DMS53 treated with DMSO at 0.1 percent for 48 hours (cell line): ENCODE data around the gene DYSF.

ENCODE experiments used
- DNase-seq: peaks from one replicate; lab custom pipeline; 2025; ENCODE audit not compliant: unreplicated experiment; lab: John Stamatoyannopoulos, UW

DYSF gene

GRCh38 chr2:71521436-71521950, 68.1 kb downstream of the DYSF start:
- no peak for DNase-seq

- no peak for DNase-seq
Observed at GRCh38 chr2:71524476-71524875, 71.1 kb downstream of the DYSF start.

GRCh38 chr2:71526141-71526540, 72.8 kb downstream of the DYSF start:
- no peak for DNase-seq

- no peak for DNase-seq
Observed at GRCh38 chr2:71526975-71527374, 73.6 kb downstream of the DYSF start.

GRCh38 chr2:71528131-71528591, 74.8 kb downstream of the DYSF start:
- no peak for DNase-seq

GRCh38 chr2:71528749-71529148, 75.4 kb downstream of the DYSF start:
- DNase-seq: no peak

- no peak for DNase-seq
Observed at GRCh38 chr2:71530211-71530610, 76.8 kb downstream of the DYSF start.

GRCh38 chr2:71530641-71531332, 77.4 kb downstream of the DYSF start:
- DNase-seq: peak; percentile 36

GRCh38 chr2:71531522-71532047, 78.2 kb downstream of the DYSF start:
- DNase-seq: no peak

GRCh38 chr2:71532327-71532726, 79.0 kb downstream of the DYSF start:
- DNase-seq: no peak

GRCh38 chr2:71534201-71534600, 80.8 kb downstream of the DYSF start:
- DNase-seq: no peak

- no peak for DNase-seq
Observed at GRCh38 chr2:71534826-71535225, 81.5 kb downstream of the DYSF start.

GRCh38 chr2:71535526-71535925, 82.2 kb downstream of the DYSF start:
- no peak for DNase-seq

GRCh38 chr2:71536226-71536671, 82.9 kb downstream of the DYSF start:
- no peak for DNase-seq

GRCh38 chr2:71538241-71538640, 84.9 kb downstream of the DYSF start:
- no peak for DNase-seq

- no peak for DNase-seq
Observed at GRCh38 chr2:71538656-71539265, 85.4 kb downstream of the DYSF start.

GRCh38 chr2:71540818-71541217, 87.5 kb downstream of the DYSF start:
- DNase-seq: no peak

- no peak for DNase-seq
Observed at GRCh38 chr2:71544919-71545571, 91.7 kb downstream of the DYSF start.

- DNase-seq: peak; percentile 33
Observed at GRCh38 chr2:71545572-71546274, 92.4 kb downstream of the DYSF start.

- no peak for DNase-seq
Observed at GRCh38 chr2:71546275-71546638, 92.9 kb downstream of the DYSF start.

- DNase-seq: no peak
Observed at GRCh38 chr2:71546777-71547281, 93.5 kb downstream of the DYSF start.
